Adrenal gland (tissue), 5 donors: ENCODE measurements around the gene C6orf89.
"Not testable (repeated sequence)": the region's sequence is repeated elsewhere in the genome, so short reads cannot be mapped to it uniquely, and the experiment has no call there.

Experiments
- POLR2A ChIP-seq, 2 donors: fragments of 450-650 bp; IDR thresholded peaks; one replicate each; pipeline ENCODE4 v1.6.1; 2017; ENCODE audit warnings: antibody characterized with exemption in 2 of 2, mild to moderate bottlenecking in 2 of 2, moderate library complexity in 1 of 2
- TF ChIP-seq, protein P1 (sequence below), 6 experiments: fragments of 450-650 bp in 4 of 6; fragments of 200-600 bp in 2 of 6; sonication (generic) in 1 of 6; IDR thresholded peaks; 1 replicate in 5 of 6; 2 replicates in 1 of 6; pipeline versions ENCODE4 v1.5.1 to v1.8.0; 2016 to 2021; ENCODE audit warnings: antibody characterized with exemption in 6 of 6, mild to moderate bottlenecking in 2 of 6, moderate library complexity in 1 of 6
- donor health status: DM: no; HTN: no; CAD: no.

DNA sequence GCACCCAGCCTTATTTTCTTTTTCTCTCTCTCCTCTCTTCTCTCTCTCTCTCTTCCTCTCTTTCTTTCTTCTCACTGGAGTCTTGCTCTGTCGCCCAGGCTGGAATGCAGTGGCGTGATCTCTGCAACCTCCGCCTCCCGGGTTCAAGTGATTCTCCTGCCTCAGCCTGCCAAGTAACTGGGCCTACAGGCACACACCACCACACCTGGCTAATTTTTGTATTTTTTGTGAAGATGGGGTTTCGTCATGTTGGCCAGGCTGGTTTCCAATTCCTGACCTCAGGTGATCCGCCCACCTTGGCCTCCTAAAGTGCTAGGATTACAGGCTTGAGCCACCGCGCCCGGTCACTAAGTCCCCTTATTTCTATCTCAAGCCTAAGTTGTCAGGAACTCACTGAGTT is 63.3 kb downstream of the C6orf89 start:
- TF ChIP-seq, protein P1, sequence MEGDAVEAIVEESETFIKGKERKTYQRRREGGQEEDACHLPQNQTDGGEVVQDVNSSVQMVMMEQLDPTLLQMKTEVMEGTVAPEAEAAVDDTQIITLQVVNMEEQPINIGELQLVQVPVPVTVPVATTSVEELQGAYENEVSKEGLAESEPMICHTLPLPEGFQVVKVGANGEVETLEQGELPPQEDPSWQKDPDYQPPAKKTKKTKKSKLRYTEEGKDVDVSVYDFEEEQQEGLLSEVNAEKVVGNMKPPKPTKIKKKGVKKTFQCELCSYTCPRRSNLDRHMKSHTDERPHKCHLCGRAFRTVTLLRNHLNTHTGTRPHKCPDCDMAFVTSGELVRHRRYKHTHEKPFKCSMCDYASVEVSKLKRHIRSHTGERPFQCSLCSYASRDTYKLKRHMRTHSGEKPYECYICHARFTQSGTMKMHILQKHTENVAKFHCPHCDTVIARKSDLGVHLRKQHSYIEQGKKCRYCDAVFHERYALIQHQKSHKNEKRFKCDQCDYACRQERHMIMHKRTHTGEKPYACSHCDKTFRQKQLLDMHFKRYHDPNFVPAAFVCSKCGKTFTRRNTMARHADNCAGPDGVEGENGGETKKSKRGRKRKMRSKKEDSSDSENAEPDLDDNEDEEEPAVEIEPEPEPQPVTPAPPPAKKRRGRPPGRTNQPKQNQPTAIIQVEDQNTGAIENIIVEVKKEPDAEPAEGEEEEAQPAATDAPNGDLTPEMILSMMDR (IDR thresholded peaks at IDR 0.05), result not testable (repeated sequence)
- not testable (repeated sequence) for TF ChIP-seq POLR2A (IDR thresholded peaks at IDR 0.05)
